Measurements from ENCODE around the gene TCERG1L.
"Not testable (repeated sequence)": the region's sequence is repeated elsewhere in the genome, so short reads cannot be mapped to it uniquely, and the experiment has no call there.

The TCERG1L gene

GRCh38 chr10:131181456-131181855 is 130.1 kb downstream of the TCERG1L start:
- Histone ChIP-seq H3K27me3 (ENCODE audit: control insufficient read depth in 1 of 2, insufficient read depth in 2 of 2, low read length in 2 of 2) (no peaks in the 10 kb centered on the region), H3K9ac (ENCODE audit: low read depth in 1 of 2, low read length in 2 of 2) (no peak overlapping the region), H3K4me3 (ENCODE audit: low read depth in 1 of 2, low read length in 2 of 2) (no peak overlapping the region), H3K9me3 (ENCODE audit: control insufficient read depth in 1 of 2, low read length in 2 of 2) (peaks cover 7 to 11% of the 10 kb centered on the region in 2 donors), H3K4me1 (ENCODE audit: control insufficient read depth in 1 of 2, insufficient read depth in 2 of 2, low read length in 2 of 2) (no peaks in the 10 kb centered on the region), H3K36me3 (ENCODE audit: control insufficient read depth in 1 of 2, insufficient read depth in 2 of 2, low read length in 2 of 2) (no peaks in the 10 kb centered on the region), H3K27ac (ENCODE audit: low read depth, low read length) (no peak overlapping the region)

- Histone ChIP-seq H3K9ac (ENCODE audit: low read depth in 1 of 2, low read length in 2 of 2) (no peak overlapping the region), H3K36me3 (ENCODE audit: control insufficient read depth in 1 of 2, insufficient read depth in 2 of 2, low read length in 2 of 2) (no peaks in the 10 kb centered on the region), H3K27me3 (ENCODE audit: control insufficient read depth in 1 of 2, insufficient read depth in 2 of 2, low read length in 2 of 2) (no peaks in the 10 kb centered on the region), H3K4me1 (ENCODE audit: control insufficient read depth in 1 of 2, insufficient read depth in 2 of 2, low read length in 2 of 2) (no peaks in the 10 kb centered on the region), H3K27ac (ENCODE audit: low read depth, low read length) (no peak overlapping the region), H3K4me3 (ENCODE audit: low read depth in 1 of 2, low read length in 2 of 2) (no peak overlapping the region), H3K9me3 (ENCODE audit: control insufficient read depth in 1 of 2, low read length in 2 of 2) (peaks cover 13 to 17% of the 10 kb centered on the region in 2 donors)
Observed at GRCh38 chr10:131180740-131181415, 130.6 kb downstream of the TCERG1L start.

GRCh38 chr10:131180086-131180485 is 131.4 kb downstream of the TCERG1L start:
- Histone ChIP-seq H3K9me3 (ENCODE audit: control insufficient read depth in 1 of 2, low read length in 2 of 2) (peaks cover 14 to 23% of the 10 kb centered on the region in 2 donors), H3K4me3 (ENCODE audit: low read depth in 1 of 2, low read length in 2 of 2) (no peak overlapping the region), H3K36me3 (ENCODE audit: control insufficient read depth in 1 of 2, insufficient read depth in 2 of 2, low read length in 2 of 2) (no peaks in the 10 kb centered on the region), H3K27ac (ENCODE audit: low read depth, low read length) (no peak overlapping the region), H3K4me1 (ENCODE audit: control insufficient read depth in 1 of 2, insufficient read depth in 2 of 2, low read length in 2 of 2) (no peaks in the 10 kb centered on the region), H3K9ac (ENCODE audit: low read depth in 1 of 2, low read length in 2 of 2) (no peak overlapping the region), H3K27me3 (ENCODE audit: control insufficient read depth in 1 of 2, insufficient read depth in 2 of 2, low read length in 2 of 2) (no peaks in the 10 kb centered on the region)

- peaks cover 14 to 25% of the 10 kb centered on the region in 2 donors for H3K9me3 ChIP-seq (ENCODE audit: control insufficient read depth in 1 of 2, low read length in 2 of 2)
Observed at GRCh38 chr10:131179361-131179760, 132.2 kb downstream of the TCERG1L start.

GRCh38 chr10:131178521-131179331 is 132.8 kb downstream of the TCERG1L start:
- Histone ChIP-seq H3K4me1 (ENCODE audit: control insufficient read depth in 1 of 2, insufficient read depth in 2 of 2, low read length in 2 of 2) (no peaks in the 10 kb centered on the region), H3K4me3 (ENCODE audit: low read depth in 1 of 2, low read length in 2 of 2) (no peak overlapping the region), H3K9ac (ENCODE audit: low read depth in 1 of 2, low read length in 2 of 2) (no peak overlapping the region), H3K36me3 (ENCODE audit: control insufficient read depth in 1 of 2, insufficient read depth in 2 of 2, low read length in 2 of 2) (no peaks in the 10 kb centered on the region), H3K27me3 (ENCODE audit: control insufficient read depth in 1 of 2, insufficient read depth in 2 of 2, low read length in 2 of 2) (no peaks in the 10 kb centered on the region), H3K27ac (ENCODE audit: low read depth, low read length) (no peak overlapping the region), H3K9me3 (ENCODE audit: control insufficient read depth in 1 of 2, low read length in 2 of 2) (peaks cover 14 to 25% of the 10 kb centered on the region in 2 donors)

More at GRCh38 chr10:131179361-131179760, 132.2 kb downstream of the TCERG1L start:
- no peak overlapping the region for H3K4me3 ChIP-seq (ENCODE audit: low read depth in 1 of 2, low read length in 2 of 2)
- no peaks in the 10 kb centered on the region for H3K4me1 ChIP-seq (ENCODE audit: control insufficient read depth in 1 of 2, insufficient read depth in 2 of 2, low read length in 2 of 2)
- H3K9ac ChIP-seq (ENCODE audit: low read depth in 1 of 2, low read length in 2 of 2), result no peak overlapping the region
- no peaks in the 10 kb centered on the region for H3K27me3 ChIP-seq (ENCODE audit: control insufficient read depth in 1 of 2, insufficient read depth in 2 of 2, low read length in 2 of 2)
- no peaks in the 10 kb centered on the region for H3K36me3 ChIP-seq (ENCODE audit: control insufficient read depth in 1 of 2, insufficient read depth in 2 of 2, low read length in 2 of 2)
- H3K27ac ChIP-seq (ENCODE audit: low read depth, low read length), result no peak overlapping the region

GRCh38 chr10:131177431-131178327 is 133.8 kb downstream of the TCERG1L start:
- Histone ChIP-seq H3K27ac (ENCODE audit: low read depth, low read length) (no peak overlapping the region), H3K9me3 (ENCODE audit: control insufficient read depth in 1 of 2, low read length in 2 of 2) (peaks cover 14 to 25% of the 10 kb centered on the region in 2 donors), H3K27me3 (ENCODE audit: control insufficient read depth in 1 of 2, insufficient read depth in 2 of 2, low read length in 2 of 2) (no peaks in the 10 kb centered on the region), H3K4me3 (ENCODE audit: low read depth in 1 of 2, low read length in 2 of 2) (no peak overlapping the region), H3K36me3 (ENCODE audit: control insufficient read depth in 1 of 2, insufficient read depth in 2 of 2, low read length in 2 of 2) (no peaks in the 10 kb centered on the region), H3K9ac (ENCODE audit: low read depth in 1 of 2, low read length in 2 of 2) (no peak overlapping the region), H3K4me1 (ENCODE audit: control insufficient read depth in 1 of 2, insufficient read depth in 2 of 2, low read length in 2 of 2) (no peaks in the 10 kb centered on the region)

- Histone ChIP-seq H3K27me3 (ENCODE audit: control insufficient read depth in 1 of 2, insufficient read depth in 2 of 2, low read length in 2 of 2) (no peaks in the 10 kb centered on the region), H3K4me3 (ENCODE audit: low read depth in 1 of 2, low read length in 2 of 2) (no peak overlapping the region), H3K4me1 (ENCODE audit: control insufficient read depth in 1 of 2, insufficient read depth in 2 of 2, low read length in 2 of 2) (no peaks in the 10 kb centered on the region), H3K9ac (ENCODE audit: low read depth in 1 of 2, low read length in 2 of 2) (no peak overlapping the region), H3K36me3 (ENCODE audit: control insufficient read depth in 1 of 2, insufficient read depth in 2 of 2, low read length in 2 of 2) (no peaks in the 10 kb centered on the region), H3K27ac (ENCODE audit: low read depth, low read length) (no peak overlapping the region), H3K9me3 (ENCODE audit: control insufficient read depth in 1 of 2, low read length in 2 of 2) (peaks cover 14 to 25% of the 10 kb centered on the region in 2 donors)
Observed at GRCh38 chr10:131176907-131177306, 134.6 kb downstream of the TCERG1L start.

- not testable (repeated sequence) for H3K9ac ChIP-seq (ENCODE audit: low read depth in 1 of 2, low read length in 2 of 2); H3K27me3 ChIP-seq (ENCODE audit: control insufficient read depth in 1 of 2, insufficient read depth in 2 of 2, low read length in 2 of 2); H3K27ac ChIP-seq (ENCODE audit: low read depth, low read length); H3K4me1 ChIP-seq (ENCODE audit: control insufficient read depth in 1 of 2, insufficient read depth in 2 of 2, low read length in 2 of 2); H3K36me3 ChIP-seq (ENCODE audit: control insufficient read depth in 1 of 2, insufficient read depth in 2 of 2, low read length in 2 of 2); H3K4me3 ChIP-seq (ENCODE audit: low read depth in 1 of 2, low read length in 2 of 2)
- H3K9me3 ChIP-seq (ENCODE audit: control insufficient read depth in 1 of 2, low read length in 2 of 2), result peaks cover 14 to 25% of the 10 kb centered on the region in 2 donors
Observed at GRCh38 chr10:131176324-131176723, 135.2 kb downstream of the TCERG1L start.

GRCh38 chr10:131175891-131176290 is 135.6 kb downstream of the TCERG1L start:
- no peaks in the 10 kb centered on the region for H3K4me1 ChIP-seq (ENCODE audit: control insufficient read depth in 1 of 2, insufficient read depth in 2 of 2, low read length in 2 of 2)
- H3K36me3 ChIP-seq (ENCODE audit: control insufficient read depth in 1 of 2, insufficient read depth in 2 of 2, low read length in 2 of 2), result no peaks in the 10 kb centered on the region
- H3K27me3 ChIP-seq (ENCODE audit: control insufficient read depth in 1 of 2, insufficient read depth in 2 of 2, low read length in 2 of 2), result no peaks in the 10 kb centered on the region
- peaks cover 14 to 25% of the 10 kb centered on the region in 2 donors for H3K9me3 ChIP-seq (ENCODE audit: control insufficient read depth in 1 of 2, low read length in 2 of 2)
- no peak overlapping the region for H3K4me3 ChIP-seq (ENCODE audit: low read depth in 1 of 2, low read length in 2 of 2)
- H3K27ac ChIP-seq (ENCODE audit: low read depth, low read length), result no peak overlapping the region
- H3K9ac ChIP-seq (ENCODE audit: low read depth in 1 of 2, low read length in 2 of 2), result no peak overlapping the region

Measured in duodenal mucosa (tissue), 2 donors.